ENCODE measurements around the gene SAMD4A.

SAMD4A gene

DNA sequence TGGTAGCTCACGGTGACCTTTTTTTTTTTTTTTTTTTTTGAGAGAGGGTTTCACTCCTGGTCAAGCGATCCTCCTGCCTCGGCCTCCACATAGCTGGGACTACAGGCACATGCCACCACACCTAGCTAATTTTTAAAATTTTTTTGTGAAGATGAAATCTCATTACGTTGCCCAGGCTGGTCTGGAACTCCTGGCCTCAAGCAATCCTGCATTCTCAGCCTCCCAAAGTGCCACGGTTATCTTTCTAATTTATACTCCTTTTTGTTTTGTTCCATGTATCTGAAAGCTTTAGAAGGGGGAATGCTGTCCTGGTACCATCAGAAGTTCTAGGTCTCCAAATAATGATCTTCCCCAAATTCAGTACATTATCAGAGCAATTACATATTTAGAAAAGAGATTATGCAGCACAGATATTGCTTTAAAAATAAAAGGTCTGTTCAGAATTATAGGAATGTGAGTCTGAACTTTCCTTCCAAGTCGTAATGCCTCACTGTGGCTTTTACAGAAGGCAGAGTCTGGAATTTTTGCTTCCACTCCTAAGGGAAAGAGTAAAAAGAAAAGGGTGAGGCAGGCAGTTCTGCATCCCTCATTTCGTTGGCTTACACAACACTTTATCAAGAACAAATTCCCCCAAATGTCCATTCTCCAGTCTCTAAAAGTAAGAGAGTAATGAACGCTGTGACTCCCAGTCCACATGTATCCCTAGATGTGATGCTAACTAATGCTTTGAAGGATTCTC, 262.7 kb downstream of the SAMD4A start:
- no peak for TF ChIP-seq POU2F2 (IDR thresholded peaks at IDR 0.05; ENCODE audit: low read depth, low read length)
- no peak for TF ChIP-seq POLR2AphosphoS5 (IDR thresholded peaks at IDR 0.05; ENCODE audit: low read depth, low read length)
- no peak for TF ChIP-seq PAX5 (IDR thresholded peaks at IDR 0.05; ENCODE audit: insufficient read depth, low read length, severe bottlenecking)
- TF ChIP-seq POLR2A (IDR thresholded peaks at IDR 0.05; ENCODE audit: low read depth, low read length), result no peak
- TF ChIP-seq SPI1 (IDR thresholded peaks at IDR 0.05; ENCODE audit: low read depth, low read length), result no peak
- no peak for TF ChIP-seq TAF1 (IDR thresholded peaks at IDR 0.05; ENCODE audit: low read depth, low read length)
- no peak for FAIRE-seq
- DNase-seq (ENCODE audit: insufficient read length, low spot score), result no peak

DNA sequence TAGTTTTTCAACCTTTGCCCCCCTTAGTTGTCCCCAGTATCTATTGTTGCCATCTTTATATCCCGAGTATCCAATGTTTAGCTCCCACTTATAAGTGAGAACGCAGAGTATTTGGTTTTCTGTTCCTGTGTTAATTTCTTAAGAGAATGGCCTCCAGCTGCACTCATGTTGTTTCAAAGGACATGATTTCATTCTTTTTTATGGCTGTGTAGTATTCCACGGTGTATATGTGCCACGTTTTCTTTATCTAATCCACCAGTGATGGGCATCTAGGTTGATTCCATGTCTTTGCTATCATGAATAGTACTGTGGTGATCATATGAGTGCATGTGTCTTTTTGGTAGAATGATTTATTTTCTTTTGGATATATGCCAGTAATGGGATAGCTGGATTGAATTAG, 263.7 kb downstream of the SAMD4A start:
- no peak for TF ChIP-seq POLR2AphosphoS5 (IDR thresholded peaks at IDR 0.05; ENCODE audit: low read depth, low read length)
- TF ChIP-seq SPI1 (IDR thresholded peaks at IDR 0.05; ENCODE audit: low read depth, low read length), result no peak
- DNase-seq (ENCODE audit: insufficient read length, low spot score), result no peak
- no peak for FAIRE-seq

GRCh38 chr14:54834081-54834480, 267.2 kb downstream of the SAMD4A start:
- no peak for FAIRE-seq
- no peak for TF ChIP-seq SPI1 (IDR thresholded peaks at IDR 0.05; ENCODE audit: low read depth, low read length)
- TF ChIP-seq POLR2AphosphoS5 (IDR thresholded peaks at IDR 0.05; ENCODE audit: low read depth, low read length), result no peak
- TF ChIP-seq POLR2A (IDR thresholded peaks at IDR 0.05; ENCODE audit: low read depth, low read length), result no peak
- TF ChIP-seq POU2F2 (IDR thresholded peaks at IDR 0.05; ENCODE audit: low read depth, low read length), result no peak
- TF ChIP-seq TAF1 (IDR thresholded peaks at IDR 0.05; ENCODE audit: low read depth, low read length), result no peak
- no peak for TF ChIP-seq PAX5 (IDR thresholded peaks at IDR 0.05; ENCODE audit: insufficient read depth, low read length, severe bottlenecking)
- DNase-seq (ENCODE audit: insufficient read length, low spot score), result no peak

DNA sequence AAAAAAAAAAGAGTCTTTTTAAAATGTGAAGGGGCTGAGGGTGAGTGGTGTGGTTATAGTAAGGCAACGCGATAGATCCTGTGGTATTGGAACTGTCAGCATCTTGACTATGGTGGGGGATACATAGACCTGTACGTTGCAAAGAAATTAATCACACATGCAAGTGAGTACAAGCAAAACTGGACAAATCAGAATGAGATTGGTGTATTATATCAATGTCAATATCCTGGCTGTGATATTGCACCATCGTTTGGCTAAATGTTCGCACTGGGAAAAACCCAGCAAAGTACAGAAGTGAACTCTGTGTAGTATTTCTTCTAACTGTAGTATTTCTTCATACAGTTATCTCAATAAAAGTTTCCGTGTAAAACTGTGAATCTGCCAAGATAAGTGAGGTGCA, 267.8 kb downstream of the SAMD4A start:
- DNase-seq (ENCODE audit: insufficient read length, low spot score), result no peak
- FAIRE-seq, result no peak
- TF ChIP-seq TAF1 (IDR thresholded peaks at IDR 0.05; ENCODE audit: low read depth, low read length) (no peak), POLR2AphosphoS5 (IDR thresholded peaks at IDR 0.05; ENCODE audit: low read depth, low read length) (no peak), POU2F2 (IDR thresholded peaks at IDR 0.05; ENCODE audit: low read depth, low read length) (no peak), PAX5 (IDR thresholded peaks at IDR 0.05; ENCODE audit: insufficient read depth, low read length, severe bottlenecking) (no peak)

DNA sequence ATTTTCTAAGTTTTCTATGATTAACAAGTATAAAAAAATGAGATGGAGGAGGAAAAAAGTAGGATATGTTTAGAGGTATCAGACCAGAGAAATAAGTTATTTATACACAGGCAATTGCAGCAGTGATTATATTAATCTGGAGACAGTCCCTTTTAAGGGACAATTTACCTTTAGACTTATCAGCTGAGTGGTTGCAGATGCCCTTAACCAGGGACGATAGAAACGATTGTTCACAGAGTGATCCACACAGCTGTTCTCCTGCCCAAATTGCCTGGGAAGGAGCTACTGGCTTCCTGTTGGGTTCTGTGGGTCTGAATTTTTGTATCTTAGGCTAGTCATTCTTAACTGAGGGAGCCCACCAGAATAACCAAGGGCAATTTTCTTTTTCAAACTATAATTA, 269.3 kb downstream of the SAMD4A start:
- no peak for TF ChIP-seq PAX5 (IDR thresholded peaks at IDR 0.05; ENCODE audit: insufficient read depth, low read length, severe bottlenecking)
- no peak for TF ChIP-seq POLR2A (IDR thresholded peaks at IDR 0.05; ENCODE audit: low read depth, low read length)
- TF ChIP-seq POU2F2 (IDR thresholded peaks at IDR 0.05; ENCODE audit: low read depth, low read length), result no peak
- TF ChIP-seq POLR2AphosphoS5 (IDR thresholded peaks at IDR 0.05; ENCODE audit: low read depth, low read length), result no peak
- no peak for TF ChIP-seq SPI1 (IDR thresholded peaks at IDR 0.05; ENCODE audit: low read depth, low read length)
- no peak for TF ChIP-seq TAF1 (IDR thresholded peaks at IDR 0.05; ENCODE audit: low read depth, low read length)
- no peak for FAIRE-seq
- DNase-seq (ENCODE audit: insufficient read length, low spot score), result no peak

GRCh38 chr14:54837508-54838149, 270.7 kb downstream of the SAMD4A start:
- TF ChIP-seq POU2F2 (IDR thresholded peaks at IDR 0.05; ENCODE audit: low read depth, low read length) (no peak), POLR2AphosphoS5 (IDR thresholded peaks at IDR 0.05; ENCODE audit: low read depth, low read length) (no peak), POLR2A (IDR thresholded peaks at IDR 0.05; ENCODE audit: low read depth, low read length) (no peak), PAX5 (IDR thresholded peaks at IDR 0.05; ENCODE audit: insufficient read depth, low read length, severe bottlenecking) (no peak), TAF1 (IDR thresholded peaks at IDR 0.05; ENCODE audit: low read depth, low read length) (no peak), SPI1 (IDR thresholded peaks at IDR 0.05; ENCODE audit: low read depth, low read length) (no peak)
- FAIRE-seq (no peak), DNase-seq (ENCODE audit: insufficient read length, low spot score) (no peak)

DNA sequence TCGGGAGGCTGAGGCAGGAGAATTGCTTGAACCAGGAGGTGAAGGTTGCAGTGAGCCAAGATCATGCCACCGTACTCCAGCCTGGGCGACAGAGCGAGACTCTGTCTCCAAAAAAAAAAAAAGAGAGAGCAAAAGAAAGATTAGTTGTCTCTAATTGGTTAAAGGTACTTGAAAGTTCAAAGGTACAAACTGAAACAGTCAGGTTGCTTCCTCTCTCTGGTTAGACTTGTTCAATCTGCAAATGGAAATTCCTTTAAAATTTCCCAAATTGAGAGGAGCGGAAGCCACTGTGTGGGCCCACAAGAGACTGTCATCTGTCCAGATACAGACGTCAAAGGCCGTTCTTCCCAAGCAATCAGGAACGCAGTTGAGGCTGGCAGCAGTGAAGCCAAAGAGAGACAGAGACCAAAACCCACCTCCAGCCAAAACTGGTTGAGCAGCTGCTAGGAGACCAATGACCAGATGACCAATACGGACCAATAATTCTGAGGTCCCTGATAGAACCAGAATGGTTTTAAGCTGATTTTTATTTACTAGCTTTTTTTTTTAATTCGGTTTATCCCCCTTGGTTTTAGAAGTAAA, 272.1 kb downstream of the SAMD4A start:
- no peak for TF ChIP-seq POU2F2 (IDR thresholded peaks at IDR 0.05; ENCODE audit: low read depth, low read length)
- no peak for TF ChIP-seq POLR2AphosphoS5 (IDR thresholded peaks at IDR 0.05; ENCODE audit: low read depth, low read length)
- TF ChIP-seq PAX5 (IDR thresholded peaks at IDR 0.05; ENCODE audit: insufficient read depth, low read length, severe bottlenecking), result no peak
- no peak for TF ChIP-seq POLR2A (IDR thresholded peaks at IDR 0.05; ENCODE audit: low read depth, low read length)
- no peak for TF ChIP-seq TAF1 (IDR thresholded peaks at IDR 0.05; ENCODE audit: low read depth, low read length)
- no peak for TF ChIP-seq SPI1 (IDR thresholded peaks at IDR 0.05; ENCODE audit: low read depth, low read length)
- DNase-seq (ENCODE audit: insufficient read length, low spot score) (no peak), FAIRE-seq (no peak)

DNA sequence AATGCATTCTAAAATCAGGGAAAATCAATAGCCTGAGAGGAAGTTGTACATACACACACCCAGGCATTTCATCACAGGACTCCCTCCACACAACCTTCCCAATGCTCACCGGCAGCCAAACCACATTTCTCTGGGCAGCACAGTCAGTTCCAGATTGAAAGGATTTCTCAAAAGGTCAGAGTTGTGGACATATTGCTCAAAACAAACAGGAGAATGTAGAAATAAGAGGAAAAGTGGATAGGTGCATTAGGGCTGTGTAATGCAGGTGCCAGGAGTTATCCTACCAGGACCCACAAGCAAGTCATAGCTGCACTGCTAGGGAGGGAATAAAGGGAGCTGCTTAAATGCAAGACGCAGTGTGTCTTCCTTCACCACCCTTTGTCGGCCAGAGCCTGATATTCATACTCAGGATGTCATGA, 272.8 kb downstream of the SAMD4A start:
- TF ChIP-seq POLR2AphosphoS5 (IDR thresholded peaks at IDR 0.05; ENCODE audit: low read depth, low read length) (no peak), SPI1 (IDR thresholded peaks at IDR 0.05; ENCODE audit: low read depth, low read length) (no peak)
- DNase-seq (ENCODE audit: insufficient read length, low spot score), result no peak
- FAIRE-seq, result no peak

DNA sequence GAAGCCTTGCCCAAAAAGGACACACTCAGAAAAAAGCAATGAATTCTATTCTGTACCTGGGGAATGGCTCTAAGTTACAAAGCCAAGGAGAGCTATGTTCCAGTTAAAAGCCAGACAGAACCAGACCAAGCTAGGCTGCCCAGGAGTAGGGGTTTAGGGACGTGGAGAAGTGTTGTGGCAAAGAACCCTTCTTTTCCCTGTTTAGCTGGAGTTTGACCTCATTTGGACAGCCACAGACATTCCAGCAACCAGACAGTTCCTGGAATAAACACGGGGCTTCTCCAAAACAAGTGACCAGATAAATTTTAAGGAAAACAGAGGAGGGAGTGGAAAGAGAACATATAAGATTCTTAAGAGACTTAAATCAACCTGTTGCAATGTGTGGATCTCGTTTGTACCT, 273.4 kb downstream of the SAMD4A start:
- no peak for TF ChIP-seq POU2F2 (IDR thresholded peaks at IDR 0.05; ENCODE audit: low read depth, low read length)
- TF ChIP-seq TAF1 (IDR thresholded peaks at IDR 0.05; ENCODE audit: low read depth, low read length), result no peak
- TF ChIP-seq PAX5 (IDR thresholded peaks at IDR 0.05; ENCODE audit: insufficient read depth, low read length, severe bottlenecking), result no peak
- TF ChIP-seq POLR2AphosphoS5 (IDR thresholded peaks at IDR 0.05; ENCODE audit: low read depth, low read length), result no peak
- TF ChIP-seq SPI1 (IDR thresholded peaks at IDR 0.05; ENCODE audit: low read depth, low read length), result no peak
- FAIRE-seq (no peak), DNase-seq (ENCODE audit: insufficient read length, low spot score) (no peak)

GRCh38 chr14:54840798-54841197, 273.9 kb downstream of the SAMD4A start:
- DNase-seq (ENCODE audit: insufficient read length, low spot score) (no peak), FAIRE-seq (no peak)
- TF ChIP-seq POLR2AphosphoS5 (IDR thresholded peaks at IDR 0.05; ENCODE audit: low read depth, low read length) (no peak), PAX5 (IDR thresholded peaks at IDR 0.05; ENCODE audit: insufficient read depth, low read length, severe bottlenecking) (no peak), POLR2A (IDR thresholded peaks at IDR 0.05; ENCODE audit: low read depth, low read length) (no peak), SPI1 (IDR thresholded peaks at IDR 0.05; ENCODE audit: low read depth, low read length) (no peak), POU2F2 (IDR thresholded peaks at IDR 0.05; ENCODE audit: low read depth, low read length) (no peak), TAF1 (IDR thresholded peaks at IDR 0.05; ENCODE audit: low read depth, low read length) (no peak)

All from GM12891 (cell line).